ENCODE measurements around the gene GLCCI1. TPM values are rescaled to one million over a fixed set of nuclear protein-coding genes. Genes with fewer than 3 reads are reported as not detected.

The GLCCI1 gene
- total RNA-seq, 1 donor from 2014 or later: 25.0 TPM

DNA sequence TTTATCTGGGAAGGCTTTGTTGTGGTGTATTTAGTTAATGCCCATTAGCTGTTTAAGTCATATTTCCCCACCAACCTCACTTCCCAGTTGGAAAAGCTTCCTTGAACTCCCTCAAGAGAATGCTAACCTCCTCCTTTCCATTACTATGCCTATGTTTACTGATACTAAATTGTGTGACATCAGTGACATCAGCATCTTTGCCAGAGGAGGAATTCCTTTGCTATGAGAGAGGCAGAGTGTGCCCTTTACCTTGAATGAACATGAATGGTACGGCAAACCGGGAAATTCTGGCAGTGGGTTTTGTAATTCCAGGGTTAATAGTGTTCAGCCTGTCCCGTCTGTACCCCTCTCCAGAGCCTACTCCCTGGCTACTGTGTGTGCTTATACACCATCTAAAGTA is 22.1 kb upstream of the GLCCI1 start:
- H3K4me3 Mint-ChIP-seq: no peak overlapping the region

DNA sequence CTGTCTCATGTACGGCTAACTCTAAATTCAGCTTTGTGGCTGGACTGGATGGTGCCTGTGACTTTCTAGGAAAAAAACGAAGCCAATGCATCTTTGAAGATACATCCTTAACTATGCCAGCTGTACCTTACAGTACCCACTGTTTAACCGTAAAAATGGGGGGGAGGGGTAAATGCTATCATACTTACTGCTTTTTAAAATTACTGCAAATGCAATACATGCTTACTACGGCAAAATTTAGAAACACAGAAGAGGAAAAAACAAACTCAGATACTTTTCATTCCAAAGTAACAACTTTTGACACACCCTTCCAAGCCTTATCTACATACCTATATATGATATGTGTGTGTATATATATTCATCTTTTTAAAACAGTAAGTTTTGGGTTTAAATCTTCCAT is 20.4 kb upstream of the GLCCI1 start:
- Mint-ChIP-seq H3K4me3 (no peak overlapping the region), H3K9me3 (no peaks in the 10 kb centered on the region), H3K36me3 (peaks cover 8% of the 10 kb centered on the region), H3K4me1 (ENCODE audit: unreplicated experiment) (no peaks in the 10 kb centered on the region), H3K27ac (no peak overlapping the region), H3K27me3 (no peaks in the 10 kb centered on the region)
- DNase-seq (ENCODE audit: extremely low spot score, unreplicated experiment): no peak
- TF ChIP-seq, protein P1, sequence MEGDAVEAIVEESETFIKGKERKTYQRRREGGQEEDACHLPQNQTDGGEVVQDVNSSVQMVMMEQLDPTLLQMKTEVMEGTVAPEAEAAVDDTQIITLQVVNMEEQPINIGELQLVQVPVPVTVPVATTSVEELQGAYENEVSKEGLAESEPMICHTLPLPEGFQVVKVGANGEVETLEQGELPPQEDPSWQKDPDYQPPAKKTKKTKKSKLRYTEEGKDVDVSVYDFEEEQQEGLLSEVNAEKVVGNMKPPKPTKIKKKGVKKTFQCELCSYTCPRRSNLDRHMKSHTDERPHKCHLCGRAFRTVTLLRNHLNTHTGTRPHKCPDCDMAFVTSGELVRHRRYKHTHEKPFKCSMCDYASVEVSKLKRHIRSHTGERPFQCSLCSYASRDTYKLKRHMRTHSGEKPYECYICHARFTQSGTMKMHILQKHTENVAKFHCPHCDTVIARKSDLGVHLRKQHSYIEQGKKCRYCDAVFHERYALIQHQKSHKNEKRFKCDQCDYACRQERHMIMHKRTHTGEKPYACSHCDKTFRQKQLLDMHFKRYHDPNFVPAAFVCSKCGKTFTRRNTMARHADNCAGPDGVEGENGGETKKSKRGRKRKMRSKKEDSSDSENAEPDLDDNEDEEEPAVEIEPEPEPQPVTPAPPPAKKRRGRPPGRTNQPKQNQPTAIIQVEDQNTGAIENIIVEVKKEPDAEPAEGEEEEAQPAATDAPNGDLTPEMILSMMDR (conservative IDR thresholded peaks at IDR 0.05): no peak

More for the DNA sequence above, 22.1 kb upstream of the GLCCI1 start:
- Mint-ChIP-seq H3K4me1 (ENCODE audit: unreplicated experiment) (no peaks in the 10 kb centered on the region), H3K36me3 (peaks cover 8% of the 10 kb centered on the region), H3K27ac (no peak overlapping the region), H3K9me3 (no peaks in the 10 kb centered on the region), H3K27me3 (no peaks in the 10 kb centered on the region)
- TF ChIP-seq, protein P1 (conservative IDR thresholded peaks at IDR 0.05): no peak
- DNase-seq (ENCODE audit: extremely low spot score, unreplicated experiment): no peak

DNA sequence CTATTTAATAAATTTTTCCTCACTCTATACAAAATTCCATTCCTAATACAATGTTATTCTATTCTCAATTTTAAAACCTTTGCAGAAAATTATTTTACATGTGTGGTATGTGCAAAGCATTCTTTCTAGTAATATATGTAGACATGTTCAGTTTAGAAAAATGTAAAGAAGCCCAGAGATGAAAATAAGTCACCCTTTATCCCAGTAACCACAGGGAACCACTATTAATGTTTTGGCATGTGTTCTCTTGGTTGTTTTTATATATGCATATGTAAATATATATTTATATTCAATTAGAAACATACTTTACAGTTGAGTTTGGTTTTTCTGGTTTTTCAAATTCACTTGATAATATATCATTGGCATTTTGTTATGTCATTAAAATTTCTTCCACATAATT is 14.8 kb upstream of the GLCCI1 start:
- H3K36me3 Mint-ChIP-seq: peaks cover 8% of the 10 kb centered on the region
- no peak overlapping the region for H3K4me3 Mint-ChIP-seq
- DNase-seq (ENCODE audit: extremely low spot score, unreplicated experiment): no peak
- TF ChIP-seq, protein P1 (conservative IDR thresholded peaks at IDR 0.05): no peak
- peaks cover 13% of the 10 kb centered on the region for H3K4me1 Mint-ChIP-seq (ENCODE audit: unreplicated experiment)
- no peaks in the 10 kb centered on the region for H3K9me3 Mint-ChIP-seq
- no peak overlapping the region for H3K27ac Mint-ChIP-seq
- no peaks in the 10 kb centered on the region for H3K27me3 Mint-ChIP-seq

DNA sequence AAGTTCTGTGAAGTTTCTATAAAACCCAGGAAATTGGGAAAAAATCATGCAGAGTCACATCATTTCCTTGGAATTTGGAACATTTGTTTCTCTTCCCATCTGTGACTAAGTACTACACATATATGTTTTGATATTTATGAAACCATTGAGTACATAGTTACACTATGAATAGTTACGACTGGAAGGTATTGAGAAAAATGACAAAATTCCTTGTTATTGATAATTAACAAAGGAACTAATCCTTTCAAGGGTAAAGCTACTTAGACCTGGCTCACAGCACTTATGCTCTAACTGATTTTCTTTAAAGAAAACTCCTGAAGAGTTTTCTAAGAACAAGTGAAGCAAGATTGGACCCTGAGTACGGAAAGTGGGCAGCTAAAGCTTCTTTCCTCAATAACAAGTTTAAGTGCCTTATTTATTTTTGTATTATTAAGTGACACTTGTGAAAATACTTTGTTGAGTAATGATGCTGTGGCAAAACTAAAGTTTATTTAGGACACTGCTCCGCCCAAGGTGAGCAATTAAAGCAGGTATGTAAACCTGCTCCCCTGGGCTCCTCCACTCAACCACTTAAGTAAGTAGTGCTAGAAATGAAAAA is 12.0 kb upstream of the GLCCI1 start:
- TF ChIP-seq, protein P1 (conservative IDR thresholded peaks at IDR 0.05): no peak
- H3K27me3 Mint-ChIP-seq: no peaks in the 10 kb centered on the region
- H3K27ac Mint-ChIP-seq: peak overlapping the region; percentile 52
- no peak for DNase-seq (ENCODE audit: extremely low spot score, unreplicated experiment)
- no peaks in the 10 kb centered on the region for H3K9me3 Mint-ChIP-seq
- H3K36me3 Mint-ChIP-seq: no peaks in the 10 kb centered on the region
- H3K4me3 Mint-ChIP-seq: peak overlapping the region; percentile 17
- peaks cover 13% of the 10 kb centered on the region for H3K4me1 Mint-ChIP-seq (ENCODE audit: unreplicated experiment)

DNA sequence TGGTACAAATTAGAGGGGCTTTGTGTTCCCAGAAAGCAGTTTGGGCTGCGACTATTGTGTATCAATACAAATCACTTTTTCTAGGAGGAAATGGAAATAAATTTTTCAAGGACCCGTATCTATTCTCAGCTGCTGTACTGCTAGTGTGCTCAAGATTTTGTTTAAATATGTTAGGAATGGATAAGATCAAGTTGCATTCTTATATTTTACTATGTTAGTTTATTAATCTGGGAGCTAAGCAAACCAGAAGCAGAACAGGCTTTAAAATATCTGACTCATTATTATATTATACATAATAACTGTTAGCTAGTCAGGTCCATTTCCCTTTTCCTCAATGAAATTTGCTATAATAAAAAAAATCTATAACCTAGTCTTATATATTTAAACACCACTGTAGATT is 11.1 kb upstream of the GLCCI1 start:
- DNase-seq (ENCODE audit: extremely low spot score, unreplicated experiment): no peak
- Mint-ChIP-seq H3K9me3 (no peaks in the 10 kb centered on the region), H3K4me1 (ENCODE audit: unreplicated experiment) (peaks cover 13% of the 10 kb centered on the region), H3K27ac (no peak overlapping the region), H3K27me3 (no peaks in the 10 kb centered on the region), H3K36me3 (no peaks in the 10 kb centered on the region), H3K4me3 (no peak overlapping the region)
- TF ChIP-seq, protein P1 (conservative IDR thresholded peaks at IDR 0.05): no peak
